Kidney (tissue), 14 donors: ENCODE measurements around the gene UTY. TPM values are rescaled to one million over a fixed set of nuclear protein-coding genes. Genes with fewer than 3 reads are reported as not detected.
"Not testable (repeated sequence)": the region's sequence is repeated elsewhere in the genome, so short reads cannot be mapped to it uniquely, and the experiment has no call there.

ENCODE experiments used
- DNase-seq, 5 donors: peaks; one replicate each; pipeline ENCODE4 v3.0.0-alpha.2; 2013 to 2020
- FAIRE-seq: peaks from 2 replicates; lab custom pipeline; 2012; peaks lifted over from hg19 to GRCh38; lab: Jason Lieb, UNC
- H3K27ac ChIP-seq, 2 donors: one replicate each; pipeline ENCODE4 v1.7.0; 2013; ENCODE audit warnings: low read depth in 2 of 2, low read length in 2 of 2, inconsistent platforms in 1 of 2
- H3K27me3 ChIP-seq: one replicate; pipeline ENCODE4 v1.7.1; 2013; ENCODE audit warnings: low read length, inconsistent platforms; ENCODE audit not compliant: control insufficient read depth, insufficient read depth
- H3K36me3 ChIP-seq, 3 donors: one replicate each; pipeline versions ENCODE4 v1.7.0 to v1.7.1; 2013; ENCODE audit warnings: low read length in 3 of 3, control low read depth in 1 of 3, inconsistent platforms in 1 of 3; ENCODE audit not compliant: insufficient read depth in 3 of 3, control insufficient read depth in 2 of 3
- H3K4me1 ChIP-seq, 3 donors: one replicate each; pipeline versions ENCODE4 v1.7.0 to v1.7.1; 2013; ENCODE audit warnings: low read length in 3 of 3, inconsistent platforms in 1 of 3, low read depth in 1 of 3; ENCODE audit not compliant: control insufficient read depth in 2 of 3, insufficient read depth in 2 of 3
- H3K4me3 ChIP-seq, 3 donors: one replicate each; pipeline versions ENCODE4 v1.7.0 to v1.8.1; 2013; ENCODE audit warnings: low read length in 3 of 3, control low read depth in 1 of 3, inconsistent platforms in 1 of 3
- H3K9ac ChIP-seq, 3 donors: one replicate each; pipeline versions ENCODE4 v1.7.0 to v1.7.1; 2013; ENCODE audit warnings: low read length in 3 of 3, control low read depth in 1 of 3, inconsistent platforms in 1 of 3
- H3K9me3 ChIP-seq, 3 donors: one replicate each; pipeline versions ENCODE4 v1.7.0 to v1.7.1; 2013; ENCODE audit warnings: low read length in 3 of 3, control low read depth in 1 of 3, inconsistent platforms in 1 of 3; ENCODE audit not compliant: control insufficient read depth in 2 of 3, insufficient read depth in 1 of 3
- CTCF ChIP-seq: IDR thresholded peaks from 3 replicates; pipeline ENCODE4 v1.5.1; 2012; ENCODE audit warnings: mild to moderate bottlenecking, moderate library complexity, borderline replicate concordance; ENCODE audit not compliant: insufficient read depth; ENCODE audit errors: extremely low read depth
- intact Hi-C: fragments of 100-400 bp; cut with DNase I; formaldehyde crosslinking; loops from one replicate; pipeline ENCODE4 v1.11.1; 2022
- polyA plus RNA-seq: library from polyadenylated mRNA; stranded (reverse); fragments of 350-450 nt; fragmentation: Illumina TruSeq; extraction: RNeasy Lipid Tissue Mini Kit (QIAGEN cat#74804); gene quantifications from one replicate; pipeline ENCODE4 v1.2.3, GENCODE V29; 2014; ENCODE audit warnings: low read depth, low replicate concordance; ENCODE audit not compliant: insufficient read depth
- total RNA-seq: library from RNA; stranded (reverse); fragmentation: NEBNext Ultra II Directional; extraction: Animal tissue kit (Norgen Biotek cat#: 25700); gene quantifications from one replicate; pipeline ENCODE4 v1.2.1, GENCODE V29; 2021
- donor health status: control.
- donor health status: control.
- donor health status: control.
- donor health status: control.
- donor health status: control.
- donor health status: DM: yes; HTN: yes; CAD: no.
- donor health status: Normal renal cell carcinoma (clear cell type).

Gene UTY
- total and polyA plus RNA-seq, 2 donors from 2014 or later = 3.4 TPM; not detected in 1

- Histone ChIP-seq H3K4me3 (no peak overlapping the region), H3K27ac (no peak overlapping the region), H3K36me3 (peaks cover 0 to 18% (median 2%) of the 10 kb centered on the region in 3 donors), H3K27me3 (no peaks in the 10 kb centered on the region), H3K4me1 (no peaks in the 10 kb centered on the region), H3K9me3 (no peaks in the 10 kb centered on the region), H3K9ac (no peak overlapping the region)
- FAIRE-seq = no peak
- DNase-seq = no peak
- intact Hi-C loops = no loop called here
- no peak for TF ChIP-seq CTCF
Measured at GRCh38 chrY:13291199-13291598, 188.6 kb downstream of the UTY start.

GRCh38 chrY:13282151-13283054, 197.4 kb downstream of the UTY start:
- intact Hi-C loops, H3K4me1 ChIP-seq, FAIRE-seq, H3K9me3 ChIP-seq, H3K27me3 ChIP-seq, H3K9ac ChIP-seq: not testable (repeated sequence)
- Histone ChIP-seq H3K36me3 (peaks cover 0 to 13% (median 0%) of the 10 kb centered on the region in 3 donors), H3K4me3 (peak overlapping the region in 1 of 3 donors; percentile 46), H3K27ac (peak overlapping the region in 1 of 2 donors; percentile 51)
- DNase-seq = peak in 1 of 5 donors; percentile 19

- H3K9ac ChIP-seq = no peak overlapping the region
- no peaks in the 10 kb centered on the region for H3K9me3 ChIP-seq
- DNase-seq = no peak
- H3K27me3 ChIP-seq = no peaks in the 10 kb centered on the region
- peaks cover 0 to 5% (median 0%) of the 10 kb centered on the region in 3 donors for H3K36me3 ChIP-seq
- FAIRE-seq = no peak
- peaks cover 0 to 5% (median 2%) of the 10 kb centered on the region in 3 donors for H3K4me1 ChIP-seq
- H3K4me3 ChIP-seq = no peak overlapping the region
- intact Hi-C loops = no loop called here
- H3K27ac ChIP-seq = no peak overlapping the region
- TF ChIP-seq CTCF = no peak
Measured at GRCh38 chrY:13279561-13279960, 200.3 kb downstream of the UTY start.

- Histone ChIP-seq H3K36me3 (peaks cover 0 to 7% (median 0%) of the 10 kb centered on the region in 3 donors), H3K4me3 (no peak overlapping the region), H3K4me1 (no peaks in the 10 kb centered on the region), H3K27ac (no peak overlapping the region), H3K27me3 (no peaks in the 10 kb centered on the region), H3K9ac (no peak overlapping the region), H3K9me3 (no peaks in the 10 kb centered on the region)
- DNase-seq (no peak), FAIRE-seq (no peak)
- no peak for TF ChIP-seq CTCF
- intact Hi-C loops = no loop called here
Measured at GRCh38 chrY:13271706-13272105, 208.1 kb downstream of the UTY start.

- H3K27ac ChIP-seq, H3K36me3 ChIP-seq, H3K4me1 ChIP-seq, H3K27me3 ChIP-seq, DNase-seq, H3K9me3 ChIP-seq, H3K9ac ChIP-seq, FAIRE-seq, H3K4me3 ChIP-seq, intact Hi-C loops: not testable (repeated sequence)
Measured at GRCh38 chrY:13253941-13254440, 225.8 kb downstream of the UTY start.
